Progenitor cell of endocrine pancreas (in vitro differentiated cells): ENCODE results near the gene BACH2. TPM values are rescaled to one million over a fixed set of nuclear protein-coding genes. Genes with fewer than 3 reads are reported as not detected.

ENCODE experiments used
- DNase-seq: peaks from one replicate; pipeline ENCODE4 v3.0.0; 2021; ENCODE audit warnings: low spot score; ENCODE audit not compliant: unreplicated experiment
- H3K27ac Mint-ChIP-seq: 2 replicates; pipeline ENCODE4 v1.8.0; 2021; ENCODE audit warnings: mild to moderate bottlenecking, moderate library complexity, mixed read lengths
- H3K27me3 Mint-ChIP-seq: 2 replicates; pipeline ENCODE4 v1.8.0; 2021; ENCODE audit warnings: mixed read lengths
- H3K36me3 Mint-ChIP-seq: 2 replicates; pipeline ENCODE4 v1.8.0; 2022; ENCODE audit warnings: mixed read lengths; ENCODE audit not compliant: insufficient read depth
- H3K4me1 Mint-ChIP-seq: 2 replicates; pipeline ENCODE4 v1.8.0; 2021; ENCODE audit warnings: low read depth, mixed read lengths
- H3K4me3 Mint-ChIP-seq: 2 replicates; pipeline ENCODE4 v1.8.0; 2021; ENCODE audit warnings: low read depth, mild to moderate bottlenecking, moderate library complexity, mixed read lengths
- H3K9me3 Mint-ChIP-seq: 2 replicates; pipeline ENCODE4 v1.8.0; 2021; ENCODE audit warnings: low read depth, mixed read lengths
- CTCF ChIP-seq: fragments of 200-600 bp; sonication (generic); IDR thresholded peaks from one replicate; pipeline ENCODE4 v1.5.0; 2021; ENCODE audit warnings: antibody characterized with exemption, mild to moderate bottlenecking; ENCODE audit not compliant: unreplicated experiment
- total RNA-seq: library from RNA; stranded (reverse); gene quantifications from 2 replicates; pipeline ENCODE4 v1.2.1, GENCODE V29; 2021

BACH2 gene
- total RNA-seq, 1 donor from 2014 or later, result 11.2 TPM

GRCh38 chr6:90146024-90146423 lies 150.6 kb downstream of the BACH2 start:
- H3K4me1 Mint-ChIP-seq, result peaks cover 11% of the 10 kb centered on the region
- no peak overlapping the region for H3K27ac Mint-ChIP-seq
- H3K9me3 Mint-ChIP-seq, result no peaks in the 10 kb centered on the region
- DNase-seq, result no peak
- H3K4me3 Mint-ChIP-seq, result no peak overlapping the region
- H3K36me3 Mint-ChIP-seq, result no peaks in the 10 kb centered on the region
- H3K27me3 Mint-ChIP-seq, result no peaks in the 10 kb centered on the region
- TF ChIP-seq CTCF, result no peak

GRCh38 chr6:90144928-90145555 lies 151.6 kb downstream of the BACH2 start:
- no peaks in the 10 kb centered on the region for H3K27me3 Mint-ChIP-seq
- no peaks in the 10 kb centered on the region for H3K36me3 Mint-ChIP-seq
- H3K4me3 Mint-ChIP-seq, result no peak overlapping the region
- H3K27ac Mint-ChIP-seq, result peak overlapping the region; percentile 31
- no peaks in the 10 kb centered on the region for H3K9me3 Mint-ChIP-seq
- peaks cover 11% of the 10 kb centered on the region for H3K4me1 Mint-ChIP-seq
- TF ChIP-seq CTCF, result no peak
- no peak for DNase-seq

GRCh38 chr6:90144396-90144795 lies 152.2 kb downstream of the BACH2 start:
- H3K9me3 Mint-ChIP-seq, result no peaks in the 10 kb centered on the region
- H3K27ac Mint-ChIP-seq, result peak overlapping the region; percentile 30
- DNase-seq, result no peak

GRCh38 chr6:90140683-90141082 lies 156.0 kb downstream of the BACH2 start:
- Mint-ChIP-seq H3K27ac (no peak overlapping the region), H3K27me3 (no peaks in the 10 kb centered on the region)
- TF ChIP-seq CTCF, result no peak

More at GRCh38 chr6:90144396-90144795, 152.2 kb downstream of the BACH2 start:
- Mint-ChIP-seq H3K27me3 (no peaks in the 10 kb centered on the region), H3K4me1 (peaks cover 10% of the 10 kb centered on the region), H3K4me3 (no peak overlapping the region), H3K36me3 (no peaks in the 10 kb centered on the region)
- TF ChIP-seq CTCF, result no peak

GRCh38 chr6:90139272-90139817 lies 157.3 kb downstream of the BACH2 start:
- Mint-ChIP-seq H3K4me1 (peaks cover under 1% of the 10 kb centered on the region), H3K27me3 (no peaks in the 10 kb centered on the region), H3K36me3 (no peaks in the 10 kb centered on the region), H3K9me3 (no peaks in the 10 kb centered on the region), H3K27ac (no peak overlapping the region), H3K4me3 (no peak overlapping the region)
- TF ChIP-seq CTCF, result no peak
- no peak for DNase-seq

More at GRCh38 chr6:90140683-90141082, 156.0 kb downstream of the BACH2 start:
- DNase-seq, result no peak
- Mint-ChIP-seq H3K4me1 (peaks cover 5% of the 10 kb centered on the region), H3K9me3 (no peaks in the 10 kb centered on the region), H3K4me3 (no peak overlapping the region), H3K36me3 (no peaks in the 10 kb centered on the region)
